PFSK-1 (cell line): ENCODE results near the gene NOX3.

ENCODE experiments used
- FOXP2 ChIP-seq: optimal IDR thresholded peaks from 2 replicates; pipeline ENCODE3; 2011; ENCODE audit warnings: borderline replicate concordance, control low read depth, inconsistent platforms; ENCODE audit not compliant: insufficient read depth; ENCODE audit errors: extremely low read length, extremely low read depth
- POLR2AphosphoS5 ChIP-seq: IDR thresholded peaks from 2 replicates; pipeline ENCODE4 v1.6.1; 2012; ENCODE audit warnings: low read depth, mild to moderate bottlenecking, control low read depth, low read length, moderate library complexity
- REST ChIP-seq, 2 experiments: IDR thresholded peaks; 2 replicates each; pipeline versions ENCODE4 v1.6.1 to v1.8.0; 2011 to 2012; ENCODE audit warnings: low read depth in 2 of 2, low read length in 2 of 2, control low read depth in 1 of 2, inconsistent platforms in 1 of 2, mild to moderate bottlenecking in 1 of 2, moderate library complexity in 1 of 2; ENCODE audit not compliant: insufficient read depth in 1 of 2
- SIN3A ChIP-seq: IDR thresholded peaks from 2 replicates; pipeline ENCODE4 v1.6.1; 2012; ENCODE audit warnings: mild to moderate bottlenecking, low read length, moderate library complexity, borderline replicate concordance; ENCODE audit not compliant: insufficient read depth
- TAF1 ChIP-seq: IDR thresholded peaks from 2 replicates; pipeline ENCODE4 v1.6.1; 2012; ENCODE audit warnings: low read length, control low read depth, borderline replicate concordance; ENCODE audit not compliant: insufficient read depth

The NOX3 gene

DNA sequence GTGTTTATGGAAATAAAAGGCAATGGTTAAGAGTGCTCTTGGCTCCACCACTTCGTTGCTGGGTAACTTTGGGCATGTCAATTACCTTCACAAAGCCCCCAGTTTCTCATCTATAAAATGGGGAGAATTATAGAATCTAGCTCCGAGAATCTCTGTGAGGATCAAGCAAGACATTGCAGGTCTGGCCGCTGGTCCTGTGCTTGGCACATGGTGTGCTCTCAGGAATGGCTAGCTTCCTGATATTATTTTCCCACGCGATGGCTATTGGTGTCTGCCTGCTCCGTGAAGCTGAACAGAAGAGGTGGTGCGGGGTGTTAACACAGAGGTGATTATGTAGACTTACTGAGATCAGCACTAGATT is 57.0 kb downstream of the NOX3 start:
- TF ChIP-seq SIN3A (no peak), POLR2AphosphoS5 (no peak), FOXP2 (no peak), TAF1 (no peak), REST (IDR thresholded peaks at IDR 0.05; ENCODE audit: insufficient read depth in 1 of 2, low read depth in 2 of 2, low read length in 2 of 2) (no peak)

DNA sequence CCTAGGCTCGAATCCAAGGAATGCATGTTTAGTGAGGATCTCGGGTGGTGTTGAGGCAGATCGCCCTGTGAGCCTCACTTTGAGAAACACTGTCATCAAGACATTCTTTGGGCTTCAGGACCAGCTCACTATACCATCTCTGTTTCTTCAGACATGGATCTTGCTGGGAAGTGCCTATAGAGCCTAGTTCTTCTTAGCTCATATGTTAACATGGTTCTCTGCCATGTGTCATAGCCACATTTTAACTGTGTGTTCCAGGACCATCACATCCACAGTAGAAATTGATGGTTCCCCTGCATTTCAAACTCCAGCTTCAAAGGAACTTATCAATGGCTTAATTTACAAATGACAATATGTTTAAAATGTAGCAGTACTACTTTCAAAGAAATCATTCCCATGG is 57.4 kb downstream of the NOX3 start:
- TF ChIP-seq REST (IDR thresholded peaks at IDR 0.05; ENCODE audit: insufficient read depth in 1 of 2, low read depth in 2 of 2, low read length in 2 of 2): no peak

GRCh38 chr6:155397172-155397705 is 58.4 kb downstream of the NOX3 start:
- TF ChIP-seq FOXP2: no peak
- TF ChIP-seq REST (IDR thresholded peaks at IDR 0.05; ENCODE audit: insufficient read depth in 1 of 2, low read depth in 2 of 2, low read length in 2 of 2): 0 out of 4 replicates have a peak, but pooled peaks of 1 of the 2 experiments have one; percentile 25

DNA sequence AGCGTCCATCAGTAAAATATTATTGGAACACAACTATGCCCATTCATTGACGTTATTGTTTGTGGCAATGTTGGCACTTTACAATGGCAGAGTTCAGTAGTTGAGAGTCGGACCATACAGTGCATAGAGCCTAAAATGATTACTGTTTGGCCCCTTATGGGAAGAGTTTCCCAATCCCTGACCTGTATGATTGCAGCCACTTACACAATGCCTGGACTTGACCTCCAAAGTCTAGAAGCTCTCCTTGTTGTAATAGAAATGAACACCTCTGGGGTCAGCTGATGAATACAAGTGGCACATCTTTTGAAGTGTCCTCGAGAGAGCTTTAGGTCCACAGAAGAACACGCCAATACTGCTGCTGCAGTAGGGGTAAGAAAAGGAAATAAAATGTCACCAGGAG is 59.0 kb downstream of the NOX3 start:
- TF ChIP-seq FOXP2 (no peak), TAF1 (no peak), POLR2AphosphoS5 (no peak), SIN3A (no peak), REST (IDR thresholded peaks at IDR 0.05; ENCODE audit: insufficient read depth in 1 of 2, low read depth in 2 of 2, low read length in 2 of 2) (no peak)

GRCh38 chr6:155395339-155395738 is 60.3 kb downstream of the NOX3 start:
- TF ChIP-seq FOXP2 (no peak), REST (IDR thresholded peaks at IDR 0.05; ENCODE audit: insufficient read depth in 1 of 2, low read depth in 2 of 2, low read length in 2 of 2) (no peak), POLR2AphosphoS5 (no peak), TAF1 (no peak), SIN3A (no peak)
